Lower lobe of right lung (tissue), 2 donors: ENCODE measurements around the gene TPO. TPM values are rescaled to one million over a fixed set of nuclear protein-coding genes. Genes with fewer than 3 reads are reported as not detected.

Source experiments
- ATAC-seq, 2 donors: fragments of 200-7000 bp; cut with Tn5 transposase; one replicate each; pipeline ENCODE4 v1.9.1; 2020 to 2022; ENCODE audit warnings: mild to moderate bottlenecking in 2 of 2, moderate library complexity in 2 of 2
- DNase-seq: peaks from one replicate; pipeline ENCODE4 v3.0.0-alpha.2; 2020
- H3K27ac ChIP-seq: fragments of 200-600 bp; one replicate; pipeline ENCODE4 v1.8.0; 2022
- H3K27me3 ChIP-seq: fragments of 200-600 bp; one replicate; pipeline ENCODE4 v1.8.0; 2022; ENCODE audit warnings: low read depth
- H3K36me3 ChIP-seq: fragments of 200-600 bp; one replicate; pipeline ENCODE4 v1.8.0; 2022; ENCODE audit warnings: mild to moderate bottlenecking
- H3K4me1 ChIP-seq: fragments of 200-600 bp; one replicate; pipeline ENCODE4 v1.8.0; 2022
- H3K4me3 ChIP-seq: fragments of 200-600 bp; one replicate; pipeline ENCODE4 v1.8.0; 2022; ENCODE audit warnings: mild to moderate bottlenecking
- H3K9me3 ChIP-seq: fragments of 200-600 bp; one replicate; pipeline ENCODE4 v1.8.0; 2022
- intact Hi-C: fragments of 100-400 bp; cut with DNase I; formaldehyde crosslinking; loops from one replicate; pipeline ENCODE4 v1.11.0; 2022
- long read RNA-seq: library from polyadenylated mRNA; unstranded; transcript quantifications from one replicate; pipeline ENCODE4 v2.0.0, GENCODE V29; 2021
- total RNA-seq: library from RNA; stranded (reverse); fragmentation: NEBNext Ultra II Directional; extraction: Animal tissue kit (Norgen Biotek cat#: 25700); gene quantifications from one replicate; pipeline ENCODE4 v1.2.1, GENCODE V29; 2021
- TF ChIP-seq, protein P1 (sequence below): fragments of 200-600 bp; IDR thresholded peaks from one replicate; pipeline ENCODE4 v1.8.0; 2022; ENCODE audit warnings: antibody characterized with exemption, mild to moderate bottlenecking
- donor health status: DM: no; HTN: yes; CAD: no; lungs with severe emphysema.

TPO gene
- total RNA-seq: 0.21 TPM
- long read RNA-seq, partial matches to known transcripts: 0 of 5 reads
- long read RNA-seq, other reads (novel, unspliced or antisense): 5 of 5 reads

DNA sequence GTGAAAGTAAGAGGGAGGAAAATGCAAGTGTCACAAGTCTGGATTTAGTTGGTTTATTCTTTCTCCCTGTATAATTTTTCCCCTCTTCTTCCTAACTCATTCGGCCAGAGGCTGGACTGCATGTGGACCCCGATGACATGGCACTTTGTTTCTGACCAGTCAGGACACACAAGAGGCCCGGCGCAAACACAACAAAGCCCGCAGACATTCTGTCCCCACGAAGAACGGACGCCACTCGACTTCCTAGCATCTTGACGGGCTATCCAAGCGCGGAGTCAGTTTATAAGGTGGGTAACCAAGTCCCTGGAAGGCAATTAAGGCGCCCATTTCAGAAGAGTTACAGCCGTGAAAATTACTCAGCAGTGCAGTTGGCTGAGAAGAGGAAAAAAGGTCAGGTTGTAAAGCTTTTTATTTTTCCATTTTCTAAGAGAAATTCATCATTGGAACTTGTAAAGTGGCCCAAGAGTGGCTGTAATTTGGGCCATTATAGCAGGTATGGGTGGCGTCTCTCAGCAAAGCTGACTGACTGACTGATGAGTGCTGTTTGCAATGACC, at the start of gene TPO:
TSS of gene TPO (plus strand) at position 308 of the 555 bp plus-strand sequence. CDS start 946 bp downstream, outside the sequence.
- intact Hi-C loops: no loop called here
- DNase-seq: no peak
- H3K36me3 ChIP-seq: no peaks in the 10 kb centered on the region
- H3K4me3 ChIP-seq: no peak within 1 kb of the TSS
- H3K27me3 ChIP-seq: no peaks in the 10 kb centered on the region
- no peaks in the 10 kb centered on the region for H3K4me1 ChIP-seq
- no peaks in the 10 kb centered on the region for H3K9me3 ChIP-seq
- TF ChIP-seq, protein P1, sequence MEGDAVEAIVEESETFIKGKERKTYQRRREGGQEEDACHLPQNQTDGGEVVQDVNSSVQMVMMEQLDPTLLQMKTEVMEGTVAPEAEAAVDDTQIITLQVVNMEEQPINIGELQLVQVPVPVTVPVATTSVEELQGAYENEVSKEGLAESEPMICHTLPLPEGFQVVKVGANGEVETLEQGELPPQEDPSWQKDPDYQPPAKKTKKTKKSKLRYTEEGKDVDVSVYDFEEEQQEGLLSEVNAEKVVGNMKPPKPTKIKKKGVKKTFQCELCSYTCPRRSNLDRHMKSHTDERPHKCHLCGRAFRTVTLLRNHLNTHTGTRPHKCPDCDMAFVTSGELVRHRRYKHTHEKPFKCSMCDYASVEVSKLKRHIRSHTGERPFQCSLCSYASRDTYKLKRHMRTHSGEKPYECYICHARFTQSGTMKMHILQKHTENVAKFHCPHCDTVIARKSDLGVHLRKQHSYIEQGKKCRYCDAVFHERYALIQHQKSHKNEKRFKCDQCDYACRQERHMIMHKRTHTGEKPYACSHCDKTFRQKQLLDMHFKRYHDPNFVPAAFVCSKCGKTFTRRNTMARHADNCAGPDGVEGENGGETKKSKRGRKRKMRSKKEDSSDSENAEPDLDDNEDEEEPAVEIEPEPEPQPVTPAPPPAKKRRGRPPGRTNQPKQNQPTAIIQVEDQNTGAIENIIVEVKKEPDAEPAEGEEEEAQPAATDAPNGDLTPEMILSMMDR: no peak
- ATAC-seq: no peak
- H3K27ac ChIP-seq: no peak within 1 kb of the TSS

DNA sequence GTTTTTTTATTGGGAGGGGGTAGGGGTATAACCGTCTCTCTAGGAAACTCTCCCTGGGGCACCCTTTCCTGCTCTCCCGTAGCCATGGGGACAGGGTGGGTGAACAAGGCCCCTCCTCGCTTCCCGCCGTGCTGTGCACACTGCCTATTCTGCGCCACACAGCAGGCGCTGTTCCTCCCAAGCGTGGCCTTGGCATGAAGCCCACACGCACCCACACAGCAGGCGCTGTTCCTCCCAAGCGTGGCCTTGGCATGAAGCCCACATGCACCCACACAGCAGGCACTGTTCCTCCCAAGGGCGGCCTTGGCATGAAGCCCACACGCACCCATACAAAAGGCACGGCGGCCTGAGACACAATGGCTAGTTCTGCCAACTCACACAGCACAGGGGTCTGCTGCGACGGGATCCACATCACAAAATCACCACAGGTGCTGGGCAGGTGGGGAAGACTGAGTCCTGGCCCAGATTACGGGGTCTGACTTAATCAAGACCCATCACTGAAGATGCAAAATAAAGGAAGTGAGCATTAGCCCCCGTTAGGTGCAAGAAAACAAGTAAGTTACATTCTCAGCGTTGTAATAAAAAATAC, 46.6 kb upstream of the TPO start:
- no peak overlapping the region for H3K27ac ChIP-seq

DNA sequence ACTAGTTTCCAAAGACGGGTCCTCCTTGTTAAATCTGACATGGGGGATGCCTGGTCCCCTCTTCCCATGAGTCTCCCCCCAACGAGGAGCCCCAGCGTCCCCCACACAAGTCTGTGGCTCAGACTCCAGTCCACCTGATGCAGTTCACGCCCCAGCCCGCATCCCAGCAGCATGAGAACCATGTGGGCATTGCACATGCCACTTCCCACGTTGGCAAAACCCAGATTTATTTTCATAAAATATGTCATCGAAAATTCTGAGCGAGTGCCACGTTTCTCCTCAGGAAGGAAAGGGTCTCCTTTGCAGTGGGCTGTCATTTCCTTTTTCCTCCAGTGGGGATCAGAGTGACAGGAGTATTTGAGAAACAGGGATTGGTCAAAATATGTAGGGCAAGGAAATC, 45.7 kb upstream of the TPO start:
- no peak for ATAC-seq
- TF ChIP-seq, protein P1: no peak
- no peaks in the 10 kb centered on the region for H3K27me3 ChIP-seq
- DNase-seq: no peak
- H3K36me3 ChIP-seq: no peaks in the 10 kb centered on the region
- H3K4me1 ChIP-seq: no peaks in the 10 kb centered on the region
- H3K4me3 ChIP-seq: no peak overlapping the region
- H3K9me3 ChIP-seq: no peaks in the 10 kb centered on the region
- intact Hi-C loops: no loop called here
- H3K27ac ChIP-seq: no peak overlapping the region

More for the DNA sequence above, 46.6 kb upstream of the TPO start:
- DNase-seq (peak; percentile 81), ATAC-seq (peak; percentile 66 to 68)
- intact Hi-C loops: no loop called here
- Histone ChIP-seq H3K36me3 (no peaks in the 10 kb centered on the region), H3K27me3 (no peaks in the 10 kb centered on the region), H3K4me3 (no peak overlapping the region), H3K4me1 (no peaks in the 10 kb centered on the region), H3K9me3 (no peaks in the 10 kb centered on the region)
- TF ChIP-seq, protein P1: no peak

DNA sequence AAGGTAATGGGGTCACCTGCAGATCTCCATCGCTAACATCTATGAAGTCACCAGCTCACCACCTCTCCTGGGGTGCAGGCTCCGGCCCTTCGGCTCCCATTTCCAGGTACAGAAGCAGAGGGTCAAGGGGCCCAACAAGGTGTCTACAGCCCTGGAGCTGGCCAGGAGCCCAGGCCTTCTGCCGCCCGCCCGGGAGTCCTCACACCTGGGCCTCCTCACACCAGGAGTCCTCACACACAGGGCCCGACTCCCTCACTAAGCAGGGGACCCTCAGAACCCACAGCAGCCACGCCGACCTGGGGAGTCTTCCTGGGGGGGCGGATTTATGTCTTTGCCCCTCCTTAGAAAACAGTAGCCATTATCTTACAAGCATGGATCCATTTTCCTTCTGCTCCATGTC, 43.4 kb upstream of the TPO start:
- Histone ChIP-seq H3K27ac (no peak overlapping the region), H3K27me3 (no peaks in the 10 kb centered on the region), H3K36me3 (no peaks in the 10 kb centered on the region), H3K9me3 (no peaks in the 10 kb centered on the region), H3K4me3 (no peak overlapping the region), H3K4me1 (no peaks in the 10 kb centered on the region)
- intact Hi-C loops: no loop called here
- no peak for ATAC-seq
- DNase-seq: no peak
- TF ChIP-seq, protein P1: no peak

DNA sequence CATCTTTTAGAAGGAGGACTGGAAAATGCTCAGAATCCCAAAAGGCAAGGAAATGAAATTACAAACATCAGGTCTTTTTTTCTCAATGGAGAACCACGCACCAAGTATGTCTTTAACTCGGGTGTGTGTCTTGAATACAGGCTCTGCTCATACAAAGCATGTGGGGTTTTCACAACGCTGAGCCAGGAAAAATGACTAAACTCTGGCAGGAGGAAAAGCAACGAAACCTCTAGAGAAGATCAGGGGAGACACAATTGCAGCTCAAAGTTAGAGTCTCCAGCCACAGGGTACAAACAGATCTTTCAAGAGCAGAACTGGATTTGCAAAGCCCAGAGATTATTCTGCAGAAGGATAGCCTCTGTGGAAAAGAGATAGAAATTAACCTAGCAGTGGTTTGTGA, 42.8 kb upstream of the TPO start:
- Histone ChIP-seq H3K36me3 (no peaks in the 10 kb centered on the region), H3K4me1 (no peaks in the 10 kb centered on the region), H3K4me3 (no peak overlapping the region), H3K27me3 (no peaks in the 10 kb centered on the region), H3K9me3 (no peaks in the 10 kb centered on the region), H3K27ac (no peak overlapping the region)
- ATAC-seq: no peak
- intact Hi-C loops: no loop called here
- TF ChIP-seq, protein P1: no peak
- no peak for DNase-seq
